ENCODE results near the gene NUP62. TPM values are rescaled to one million over a fixed set of nuclear protein-coding genes. Genes with fewer than 3 reads are reported as not detected.

The NUP62 gene
- total RNA-seq, 6 experiments from 2014 or later: 9.3 to 55.5 (median 32.6) TPM

DNA sequence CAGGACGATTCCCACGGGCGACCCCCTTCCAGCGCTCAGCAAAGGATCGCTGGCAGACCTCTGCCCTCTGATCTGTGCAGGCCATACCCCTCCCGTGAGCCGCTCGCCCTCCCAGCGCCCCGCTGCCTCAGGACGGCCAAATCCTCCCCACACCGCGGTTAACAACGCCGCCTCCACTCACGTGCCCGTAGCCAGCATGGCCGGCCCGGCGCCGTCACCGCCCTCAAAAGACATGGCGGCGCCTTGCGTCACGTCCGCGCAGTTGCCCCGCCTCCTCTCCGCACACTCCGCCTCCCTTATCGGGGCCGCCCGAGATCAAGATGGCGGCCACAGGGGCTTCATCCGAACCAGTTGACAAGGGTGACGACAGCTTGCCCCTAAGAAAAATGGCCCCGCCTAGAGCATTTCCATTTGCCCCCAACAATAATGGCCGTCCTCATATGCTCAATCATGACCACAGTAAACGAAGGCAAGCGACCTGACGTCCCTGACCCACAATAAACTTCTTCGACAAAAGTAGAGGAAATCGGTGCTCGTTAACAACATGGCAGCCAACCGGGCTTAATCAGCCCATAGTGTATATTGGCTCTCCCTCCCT lies 52.8 kb downstream of the NUP62 start:
- Histone ChIP-seq H3K4me1 (peaks cover 0 to 17% (median 8%) of the 10 kb centered on the region in 4 donors), H3K4me3 (peak overlapping the region; percentile 77 to 88 (median 88)), H3K9me3 (no peaks in the 10 kb centered on the region), H3K27ac (peak overlapping the region; percentile 97 to 99 (median 98)), H3K27me3 (no peaks in the 10 kb centered on the region), H3K36me3 (peaks cover 0 to 24% (median 9%) of the 10 kb centered on the region in 4 donors)
- ATAC-seq: peak; percentile 66 to 76 (median 73)
- intact Hi-C loops (cut with DNase I): no loop called here
- 0% methylated on average over 19 of the region's 46 CpGs for WGBS (ENCODE audit: insufficient coverage, low coverage, low lambda C conversion rate, missing lambda C conversion rate)
- no peak for TF ChIP-seq POLR2A (IDR thresholded peaks at IDR 0.05)
- TF ChIP-seq, protein P1, sequence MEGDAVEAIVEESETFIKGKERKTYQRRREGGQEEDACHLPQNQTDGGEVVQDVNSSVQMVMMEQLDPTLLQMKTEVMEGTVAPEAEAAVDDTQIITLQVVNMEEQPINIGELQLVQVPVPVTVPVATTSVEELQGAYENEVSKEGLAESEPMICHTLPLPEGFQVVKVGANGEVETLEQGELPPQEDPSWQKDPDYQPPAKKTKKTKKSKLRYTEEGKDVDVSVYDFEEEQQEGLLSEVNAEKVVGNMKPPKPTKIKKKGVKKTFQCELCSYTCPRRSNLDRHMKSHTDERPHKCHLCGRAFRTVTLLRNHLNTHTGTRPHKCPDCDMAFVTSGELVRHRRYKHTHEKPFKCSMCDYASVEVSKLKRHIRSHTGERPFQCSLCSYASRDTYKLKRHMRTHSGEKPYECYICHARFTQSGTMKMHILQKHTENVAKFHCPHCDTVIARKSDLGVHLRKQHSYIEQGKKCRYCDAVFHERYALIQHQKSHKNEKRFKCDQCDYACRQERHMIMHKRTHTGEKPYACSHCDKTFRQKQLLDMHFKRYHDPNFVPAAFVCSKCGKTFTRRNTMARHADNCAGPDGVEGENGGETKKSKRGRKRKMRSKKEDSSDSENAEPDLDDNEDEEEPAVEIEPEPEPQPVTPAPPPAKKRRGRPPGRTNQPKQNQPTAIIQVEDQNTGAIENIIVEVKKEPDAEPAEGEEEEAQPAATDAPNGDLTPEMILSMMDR (IDR thresholded peaks at IDR 0.05): no peak
- peak; percentile 98 to 99 (median 98) for DNase-seq

DNA sequence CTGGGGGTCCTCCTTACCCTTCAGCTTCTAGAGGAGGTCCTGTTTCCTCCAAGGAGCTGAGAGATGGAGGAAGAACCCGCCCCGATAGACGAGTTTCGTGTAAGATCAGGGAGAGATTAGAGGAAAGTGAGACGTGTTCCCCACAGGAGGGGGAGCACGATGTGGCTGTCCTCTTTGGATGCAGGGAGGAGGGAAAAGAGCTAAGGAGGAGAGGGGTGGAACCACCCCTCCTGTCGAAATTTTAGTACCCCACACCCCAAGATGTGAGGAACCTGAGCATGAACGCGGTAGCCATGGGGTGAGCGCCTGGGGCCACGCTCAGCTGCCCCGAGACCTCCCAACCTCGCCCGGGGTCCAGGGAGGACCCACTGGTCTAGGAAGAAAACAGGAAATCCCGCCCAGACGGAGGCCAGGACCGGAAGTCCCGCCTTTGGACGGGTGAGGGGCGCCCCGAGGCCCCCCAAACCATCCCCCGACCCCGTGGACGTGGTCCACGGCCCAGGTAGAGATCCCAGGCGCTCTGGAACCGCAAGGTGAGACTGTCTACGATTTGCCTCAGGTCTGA lies 53.4 kb downstream of the NUP62 start:
- intact Hi-C loops (cut with DNase I): no loop called here
- H3K9me3 ChIP-seq: no peaks in the 10 kb centered on the region
- TF ChIP-seq POLR2A (IDR thresholded peaks at IDR 0.05): no peak
- TF ChIP-seq, protein P1 (IDR thresholded peaks at IDR 0.05): no peak
- ATAC-seq (peak in 3 of 4 donors; percentile 1 to 8 (median 2)), DNase-seq (peak; percentile 73 to 79 (median 76))
- peak overlapping the region; percentile 97 to 99 (median 98) for H3K27ac ChIP-seq
- H3K4me1 ChIP-seq: peaks cover 0 to 17% (median 8%) of the 10 kb centered on the region in 4 donors
- H3K4me3 ChIP-seq: peak overlapping the region; percentile 77 to 88 (median 88)
- no peaks in the 10 kb centered on the region for H3K27me3 ChIP-seq
- peaks cover 0 to 18% (median 6%) of the 10 kb centered on the region in 4 donors for H3K36me3 ChIP-seq
- 0% methylated on average over 19 of the region's 28 CpGs for WGBS (ENCODE audit: insufficient coverage, low coverage, low lambda C conversion rate, missing lambda C conversion rate)

DNA sequence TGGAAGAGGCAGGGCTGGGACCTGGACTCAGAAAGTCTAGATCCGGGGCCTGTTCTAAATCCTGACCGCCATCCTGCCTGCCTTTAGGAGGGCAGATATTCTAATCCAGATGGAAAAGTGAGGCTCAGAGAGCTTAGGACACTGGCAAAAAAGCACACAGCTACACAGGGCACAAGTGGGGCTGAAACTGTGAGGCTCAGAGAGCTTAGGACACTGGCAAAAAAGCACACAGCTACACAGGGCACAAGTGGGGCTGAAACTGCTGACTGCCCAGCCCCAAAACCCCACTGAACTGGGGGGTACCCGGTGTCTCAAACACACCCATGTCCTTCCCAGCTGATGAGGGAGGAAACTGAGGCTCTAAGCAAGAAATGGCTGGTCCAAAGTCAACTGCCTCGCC lies 54.1 kb downstream of the NUP62 start:
- H3K9me3 ChIP-seq: no peaks in the 10 kb centered on the region
- H3K36me3 ChIP-seq: peaks cover 0 to 10% (median under 1%) of the 10 kb centered on the region in 4 donors
- H3K4me3 ChIP-seq: peak overlapping the region; percentile 77 to 88 (median 88)
- DNase-seq (no peak), ATAC-seq (no peak)
- no CpG with 5 or more reads among the region's 4 CpGs for WGBS (ENCODE audit: insufficient coverage, low coverage, low lambda C conversion rate, missing lambda C conversion rate)
- intact Hi-C loops (cut with DNase I): no loop called here
- TF ChIP-seq, protein P1 (IDR thresholded peaks at IDR 0.05): no peak
- TF ChIP-seq POLR2A (IDR thresholded peaks at IDR 0.05): no peak
- peaks cover 0 to 22% (median 11%) of the 10 kb centered on the region in 4 donors for H3K4me1 ChIP-seq
- no peaks in the 10 kb centered on the region for H3K27me3 ChIP-seq
- H3K27ac ChIP-seq: peak overlapping the region; percentile 97 to 99 (median 98)

DNA sequence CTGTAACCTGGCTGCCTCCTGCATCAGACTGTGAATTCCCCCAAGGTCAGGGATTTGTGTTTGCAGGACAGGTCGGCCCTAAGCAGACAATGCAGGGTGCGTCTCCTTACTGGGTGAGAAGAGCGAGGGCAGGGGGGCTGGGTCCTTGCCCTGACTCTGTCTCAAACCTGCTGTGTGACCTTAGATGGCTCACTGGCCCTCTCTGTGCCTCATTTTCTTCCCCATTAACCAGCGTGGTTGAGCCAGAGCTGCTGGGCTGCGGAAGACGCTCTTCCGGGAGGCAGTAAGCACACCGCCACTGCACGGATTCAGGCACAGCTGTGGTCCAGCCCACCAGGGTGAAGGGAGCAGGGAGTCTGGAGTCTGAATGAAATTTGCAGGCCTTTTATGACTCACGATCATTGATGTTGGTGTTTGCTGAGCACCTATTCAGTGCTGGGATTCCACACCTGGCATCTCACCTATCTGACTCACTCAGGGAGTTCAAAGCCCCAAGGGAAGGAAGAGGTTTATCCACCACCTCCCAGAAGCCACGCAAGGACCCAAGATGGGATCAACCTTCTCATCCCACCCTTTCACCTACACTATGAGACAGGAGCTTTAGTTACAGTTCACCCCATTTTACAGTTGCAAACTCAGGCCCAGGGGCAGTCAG lies 54.7 kb downstream of the NUP62 start:
- H3K36me3 ChIP-seq: peaks cover 0 to 7% (median 0%) of the 10 kb centered on the region in 4 donors
- TF ChIP-seq, protein P1 (IDR thresholded peaks at IDR 0.05): no peak
- TF ChIP-seq POLR2A (IDR thresholded peaks at IDR 0.05): no peak
- ATAC-seq: no peak
- no peak overlapping the region for H3K27ac ChIP-seq
- no peak for DNase-seq
- 73% methylated on average over 3 of the region's 11 CpGs for WGBS (ENCODE audit: insufficient coverage, low coverage, low lambda C conversion rate, missing lambda C conversion rate)
- no peaks in the 10 kb centered on the region for H3K9me3 ChIP-seq
- no peak overlapping the region for H3K4me3 ChIP-seq
- intact Hi-C loops (cut with DNase I): no loop called here
- H3K4me1 ChIP-seq: peaks cover 0 to 25% (median 12%) of the 10 kb centered on the region in 4 donors
- H3K27me3 ChIP-seq: no peaks in the 10 kb centered on the region

All from right lobe of liver (tissue), 6 donors.